Activated CD4-positive, alpha-beta T cell treated with anti-CD3 and anti-CD28 coated beads, Interleukin-10, Interleukin-2, amounts not matched to agents 100 ng/mL and 50 ng/mL, durations not matched to agents 16 hours and 8 hours (primary cell): ENCODE data around the gene TOX2.
A peak's percentile ranks its signal among the peaks of the same experiment; 100 is the strongest.

ENCODE experiments used
- DNase-seq: peaks from one replicate; pipeline ENCODE4 v3.0.0-alpha.2; 2020

Gene TOX2

DNA sequence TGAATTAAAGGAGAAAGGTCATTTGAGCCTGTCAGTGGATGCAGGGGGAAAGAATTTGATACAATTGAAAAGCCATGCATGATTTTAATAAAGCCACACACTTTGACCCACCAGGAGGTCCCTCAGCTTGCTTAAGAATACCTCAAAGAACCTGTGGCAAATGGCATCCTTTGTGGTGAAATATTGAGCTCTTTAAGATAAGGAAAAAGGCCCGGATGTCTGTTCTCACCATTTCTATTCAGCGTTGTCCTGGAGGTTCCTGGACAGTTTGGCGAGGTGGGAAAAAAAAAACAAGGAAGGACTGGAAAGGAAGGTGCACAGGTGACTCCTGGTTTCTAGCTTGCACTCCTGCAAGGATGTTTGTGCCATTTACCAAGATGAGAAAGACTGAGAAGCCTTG lies 91.0 kb downstream of the TOX2 start:
- no peak for DNase-seq

- DNase-seq: no peak
Measured at GRCh38 chr20:44006126-44006525, 91.5 kb downstream of the TOX2 start.

GRCh38 chr20:44006578-44006977 lies 91.9 kb downstream of the TOX2 start:
- no peak for DNase-seq

DNA sequence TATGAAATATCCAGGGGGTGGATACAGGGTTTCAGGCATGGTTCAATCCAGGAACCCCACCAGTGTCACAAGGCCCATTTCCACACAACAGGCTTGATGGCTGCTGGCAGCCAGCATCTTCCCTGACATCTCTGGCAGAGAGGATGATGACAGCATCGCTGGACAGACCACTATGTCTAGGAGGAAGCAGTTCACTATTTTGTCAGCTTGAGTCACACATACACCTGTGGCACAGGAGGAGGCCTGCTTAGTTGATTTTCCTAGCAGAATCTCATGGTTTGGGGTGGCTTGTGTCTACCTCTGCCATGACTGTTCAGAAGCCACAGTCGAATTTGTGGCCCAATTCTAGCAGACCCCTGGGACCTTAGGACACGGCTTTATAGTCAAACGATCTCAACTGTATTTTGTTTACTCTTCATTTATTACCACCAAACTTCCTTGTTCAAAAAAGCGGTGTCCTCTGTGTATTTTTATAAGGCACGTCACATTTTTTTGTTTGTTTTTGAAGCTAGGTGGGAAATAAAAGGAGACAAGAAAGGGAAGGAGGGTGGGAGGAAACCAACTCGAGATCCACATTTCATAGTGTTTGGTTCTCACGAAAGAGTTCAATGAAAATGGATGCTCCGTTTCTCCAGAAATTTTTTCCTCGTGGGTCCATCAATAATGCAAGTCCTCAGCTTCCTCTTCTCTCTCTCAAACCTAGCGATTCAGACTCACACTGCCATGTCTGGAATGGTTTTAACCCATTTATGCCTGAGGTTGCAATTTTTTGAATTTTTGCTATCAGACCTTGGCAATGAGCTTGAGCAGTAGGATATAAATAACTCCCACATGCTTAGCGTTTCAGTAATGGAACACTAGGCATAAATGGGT lies 94.4 kb downstream of the TOX2 start:
- DNase-seq: no peak

GRCh38 chr20:44009679-44009992 lies 95.0 kb downstream of the TOX2 start:
- no peak for DNase-seq

DNA sequence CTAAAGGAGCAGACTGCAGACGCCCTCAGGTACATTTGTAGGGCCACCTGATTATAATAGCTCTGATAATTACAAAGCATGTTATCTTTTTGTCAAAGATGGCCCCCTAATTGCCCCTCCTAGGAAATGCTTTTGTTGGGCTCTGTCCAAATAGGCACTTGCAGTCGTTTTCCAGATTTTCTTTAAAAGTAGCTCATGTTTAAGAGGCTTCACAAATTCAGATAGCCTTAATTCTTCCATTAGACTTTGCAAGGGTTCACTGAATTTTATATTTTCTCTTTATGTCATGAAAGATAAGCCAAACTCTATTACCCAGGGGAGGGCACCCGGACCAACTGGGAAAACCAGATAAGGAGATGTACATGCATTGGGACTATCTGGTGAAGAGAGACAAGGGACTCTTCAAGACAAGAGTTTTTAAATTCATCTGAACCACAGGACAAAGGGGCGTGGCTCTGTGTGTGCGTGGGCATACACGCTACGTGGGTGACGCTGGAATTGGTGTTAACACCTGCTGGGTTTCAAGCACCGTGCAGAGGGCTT lies 95.6 kb downstream of the TOX2 start:
- DNase-seq: no peak

DNA sequence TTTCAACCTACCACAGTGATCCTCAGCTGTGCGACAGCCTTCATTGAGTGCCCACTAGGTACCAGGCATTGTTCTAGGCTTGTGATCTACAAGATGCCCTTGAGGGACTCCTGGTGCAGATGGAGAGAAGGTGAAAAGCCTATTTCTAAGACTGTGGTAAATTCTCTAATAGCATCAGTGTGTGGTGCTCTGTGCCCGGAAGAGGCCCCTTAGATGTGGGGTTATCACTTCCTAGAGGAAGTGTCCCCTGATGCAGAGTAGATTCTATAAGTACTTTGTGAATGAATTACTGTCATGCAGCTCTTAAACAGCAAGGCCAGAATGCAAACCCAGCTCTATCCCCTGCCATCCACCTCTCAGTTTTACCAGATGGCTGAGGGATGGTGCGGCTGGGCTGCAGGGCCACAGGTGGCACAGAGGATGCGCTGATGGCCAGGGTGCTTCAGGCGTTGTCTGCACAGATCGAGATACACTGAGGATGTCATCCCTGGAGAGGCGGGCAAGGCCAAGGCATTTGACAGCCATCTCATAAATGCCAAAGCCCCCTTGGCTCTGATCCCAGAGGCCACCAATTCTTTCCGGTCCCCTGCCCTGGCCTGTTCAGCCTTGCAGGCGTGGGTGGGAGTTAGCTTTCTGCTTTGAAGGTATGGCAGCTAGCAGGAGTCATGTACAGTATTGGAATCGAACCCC lies 96.7 kb downstream of the TOX2 start:
- DNase-seq: no peak

DNA sequence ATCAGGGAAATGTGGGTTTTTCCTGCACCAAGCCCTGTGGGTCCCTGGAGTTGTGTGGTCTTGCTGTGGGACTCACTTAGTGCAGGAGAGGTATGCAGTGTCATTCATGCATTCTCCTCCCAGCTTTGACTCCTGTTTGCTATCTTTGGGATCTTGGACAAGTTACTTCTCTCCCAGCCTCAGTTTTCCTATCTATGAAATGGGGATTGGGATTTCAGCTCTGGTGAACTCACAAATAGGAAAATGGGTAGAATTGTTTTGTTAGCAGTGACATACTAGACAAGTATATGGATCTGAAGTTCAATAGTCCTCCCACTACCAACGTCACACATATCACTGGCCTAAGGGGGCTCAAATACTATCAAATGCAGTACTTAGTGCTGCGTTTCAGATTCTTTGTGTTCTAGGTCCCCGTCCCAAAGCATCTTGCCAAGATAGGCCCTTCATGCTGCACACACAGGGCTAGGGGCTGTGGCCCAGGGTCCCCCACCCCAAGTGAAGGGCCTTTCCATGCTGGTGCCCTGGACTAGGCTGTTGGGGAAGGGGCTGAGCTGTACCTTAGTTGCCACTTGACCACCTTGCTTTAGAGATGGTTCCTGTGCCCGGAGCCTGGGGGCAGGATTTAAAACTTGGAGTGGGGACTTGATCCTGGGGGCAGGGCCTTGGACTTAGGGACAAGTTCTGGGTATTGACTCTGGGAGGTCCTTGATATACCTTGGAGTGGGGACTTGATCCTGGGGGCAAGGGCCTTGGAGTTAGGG lies 98.0 kb downstream of the TOX2 start:
- no peak for DNase-seq

- no peak for DNase-seq
Measured at GRCh38 chr20:44014807-44015732, 100.4 kb downstream of the TOX2 start.

DNA sequence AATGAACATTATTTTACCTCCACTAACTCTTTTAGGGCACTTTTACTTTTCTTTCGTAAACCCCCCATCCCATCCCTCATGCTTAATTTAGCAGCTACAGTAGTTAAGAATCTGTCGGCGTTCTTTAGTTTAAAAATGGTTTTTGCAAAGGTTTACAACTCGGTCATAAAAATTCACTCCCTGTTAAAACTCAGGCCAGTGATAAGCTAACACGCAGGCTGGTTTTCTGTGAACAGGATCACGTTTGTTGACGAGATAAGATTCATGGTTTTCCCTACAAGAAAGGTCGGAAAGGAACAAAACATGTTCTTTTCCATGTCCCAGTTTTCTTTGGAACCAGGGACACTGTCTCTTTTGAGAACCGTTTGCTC lies 101.1 kb downstream of the TOX2 start:
- no peak for DNase-seq

GRCh38 chr20:44016525-44016924 lies 101.9 kb downstream of the TOX2 start:
- DNase-seq: no peak

DNA sequence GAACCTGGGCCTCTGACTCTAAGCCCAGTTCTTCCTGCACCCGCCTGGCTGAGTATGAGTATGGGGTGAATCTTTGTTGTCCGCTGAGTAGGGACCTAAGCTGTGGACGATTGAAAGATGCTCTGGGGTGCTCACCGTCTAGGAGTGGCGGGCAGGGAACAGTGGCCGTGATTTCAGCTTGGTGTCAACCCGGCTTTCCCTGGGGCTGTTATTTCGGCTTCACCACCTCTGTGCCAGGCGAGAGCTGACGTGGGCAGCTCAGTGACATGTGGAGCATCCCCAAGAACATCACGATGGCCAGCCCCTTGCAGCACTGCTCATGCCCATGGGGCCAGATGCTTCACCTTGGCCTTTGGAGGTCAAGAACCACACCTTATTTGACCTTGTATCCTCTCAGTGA lies 102.6 kb downstream of the TOX2 start:
- DNase-seq: no peak

DNA sequence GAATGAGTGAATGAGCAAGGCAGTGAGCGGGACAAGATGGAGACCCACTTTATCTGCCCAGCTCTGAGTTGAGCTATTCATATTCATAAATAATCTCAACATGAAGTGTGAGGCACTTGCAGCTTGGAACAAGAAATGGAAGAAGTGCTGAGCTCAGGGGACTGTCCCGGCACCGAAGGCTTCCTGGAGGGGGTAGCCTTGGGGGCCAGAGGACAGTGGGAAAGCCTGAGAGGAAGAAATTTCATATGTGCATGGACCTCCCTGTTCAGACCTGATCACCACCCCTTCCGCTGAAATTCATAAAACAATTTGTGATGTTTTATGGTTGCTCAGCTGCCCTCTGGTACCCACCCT lies 103.2 kb downstream of the TOX2 start:
- DNase-seq: no peak

DNA sequence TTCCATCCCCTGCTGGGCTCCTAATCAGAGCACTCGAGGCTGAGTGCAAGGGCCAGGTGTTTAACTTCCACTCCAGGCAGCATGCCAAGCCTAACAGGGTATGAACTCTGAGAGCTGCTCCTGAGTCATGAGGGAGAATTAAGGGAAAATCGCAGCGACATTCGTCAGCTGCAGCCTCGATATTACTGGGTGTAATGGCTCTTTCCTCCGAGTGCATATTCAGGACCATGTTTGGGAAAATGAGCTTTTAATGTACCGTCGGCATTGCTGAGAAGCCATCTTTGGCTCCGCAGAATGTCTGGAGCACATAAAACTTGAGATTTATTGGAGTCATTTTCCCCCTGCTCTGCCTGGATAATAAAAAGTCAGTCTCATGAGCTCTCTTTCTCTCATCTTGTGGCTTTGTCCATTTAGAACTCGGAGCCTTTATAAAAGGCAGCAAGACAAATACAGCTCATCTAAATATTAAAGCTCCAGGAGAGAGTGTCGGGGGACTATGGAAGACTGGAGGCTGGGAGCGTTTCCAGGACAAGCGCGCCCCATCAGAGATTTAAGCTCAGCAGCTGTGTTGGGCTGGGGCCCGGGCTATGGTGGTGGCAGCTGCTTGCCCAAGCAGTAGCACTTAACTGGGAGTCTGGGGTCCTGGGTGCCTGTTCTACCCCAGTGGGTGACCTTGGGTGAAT lies 103.7 kb downstream of the TOX2 start:
- DNase-seq: no peak

GRCh38 chr20:44018942-44019637 lies 104.4 kb downstream of the TOX2 start:
- no peak for DNase-seq

DNA sequence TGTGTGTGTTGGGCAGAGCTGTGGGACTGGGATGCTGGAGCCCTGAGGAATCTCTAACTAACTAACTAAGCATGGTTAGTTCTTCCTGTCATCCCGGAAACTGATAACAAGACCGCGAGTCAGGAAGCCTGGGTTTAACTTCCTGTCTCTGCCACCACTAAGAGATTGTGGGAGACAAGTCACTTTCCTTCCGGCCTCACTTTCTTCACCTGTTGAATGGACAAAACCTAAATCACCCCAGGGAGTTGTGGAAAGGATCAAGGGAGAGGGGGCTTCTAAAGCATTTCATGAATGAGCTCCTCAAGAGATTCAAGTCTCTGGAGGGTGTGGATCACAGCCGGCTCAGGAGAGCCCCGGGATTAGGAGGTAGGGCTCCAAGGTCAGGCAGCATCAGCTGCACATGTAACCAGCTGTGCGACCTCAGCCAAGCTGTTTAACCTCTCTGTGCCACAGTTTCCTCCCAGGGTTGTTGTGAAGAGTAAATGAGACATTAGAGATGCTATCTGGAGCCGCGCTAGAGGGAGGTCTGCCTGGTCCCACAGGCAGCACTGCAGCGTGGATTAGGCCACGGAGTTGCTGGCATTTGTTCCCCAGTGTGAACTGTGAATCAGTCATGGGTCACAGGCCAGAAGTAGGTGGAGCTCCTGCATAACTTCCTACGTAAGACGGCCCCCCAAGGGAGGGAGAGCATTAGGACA lies 105.1 kb downstream of the TOX2 start:
- peak; percentile 77 for DNase-seq

- DNase-seq: no peak
Measured at GRCh38 chr20:44020406-44021148, 105.9 kb downstream of the TOX2 start.

DNA sequence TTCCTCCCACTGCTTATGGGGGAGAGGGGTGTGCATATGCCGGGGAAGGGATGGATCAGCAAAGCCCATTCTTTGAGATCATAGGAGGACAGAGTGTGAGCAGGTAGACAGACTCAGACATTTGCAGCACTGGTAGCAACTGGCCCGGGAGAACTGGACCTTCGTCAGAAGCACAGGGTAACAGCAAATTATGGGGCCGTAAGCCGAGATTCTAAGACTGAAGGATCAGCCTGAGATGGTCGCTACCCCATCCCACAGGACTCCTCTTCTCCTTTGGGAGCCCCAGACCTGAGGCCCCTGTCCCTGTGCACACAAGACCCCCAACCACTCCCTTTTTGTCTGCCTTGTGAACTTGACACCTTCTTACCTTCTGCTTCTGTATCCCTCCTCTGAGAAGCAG lies 106.5 kb downstream of the TOX2 start:
- no peak for DNase-seq

DNA sequence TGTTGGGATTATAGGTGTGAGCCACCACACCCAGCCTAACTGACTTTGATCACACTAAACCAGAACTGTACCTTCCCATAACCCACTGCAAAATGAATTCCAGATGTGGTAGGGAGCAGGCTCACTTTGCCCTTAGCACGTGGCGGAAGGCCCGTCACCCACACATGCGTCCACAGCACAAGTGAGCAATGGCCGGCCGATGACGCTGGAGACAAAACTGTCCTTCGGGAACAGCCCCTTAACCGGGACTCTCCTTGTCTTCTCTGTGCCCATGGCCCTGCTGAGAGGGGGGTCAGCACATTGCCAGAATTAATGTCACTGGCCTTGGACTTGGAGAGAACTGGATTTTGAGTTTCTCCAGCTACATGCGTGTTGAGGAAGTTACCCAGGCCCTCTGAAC lies 107.2 kb downstream of the TOX2 start:
- DNase-seq: no peak

GRCh38 chr20:44022464-44022863 lies 107.8 kb downstream of the TOX2 start:
- DNase-seq: no peak
